SKM-1 treated with dmso at 0.1 percent for 144 hours (cell line): Measurements from ENCODE around the gene HCST.
"Not testable (repeated sequence)": the region's sequence is repeated elsewhere in the genome, so short reads cannot be mapped to it uniquely, and the experiment has no call there.

Source experiments
- DNase-seq: peaks from one replicate; lab custom pipeline; 2025; ENCODE audit not compliant: unreplicated experiment; lab: John Stamatoyannopoulos, UW

Gene HCST, protein sequence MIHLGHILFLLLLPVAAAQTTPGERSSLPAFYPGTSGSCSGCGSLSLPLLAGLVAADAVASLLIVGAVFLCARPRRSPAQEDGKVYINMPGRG

DNA sequence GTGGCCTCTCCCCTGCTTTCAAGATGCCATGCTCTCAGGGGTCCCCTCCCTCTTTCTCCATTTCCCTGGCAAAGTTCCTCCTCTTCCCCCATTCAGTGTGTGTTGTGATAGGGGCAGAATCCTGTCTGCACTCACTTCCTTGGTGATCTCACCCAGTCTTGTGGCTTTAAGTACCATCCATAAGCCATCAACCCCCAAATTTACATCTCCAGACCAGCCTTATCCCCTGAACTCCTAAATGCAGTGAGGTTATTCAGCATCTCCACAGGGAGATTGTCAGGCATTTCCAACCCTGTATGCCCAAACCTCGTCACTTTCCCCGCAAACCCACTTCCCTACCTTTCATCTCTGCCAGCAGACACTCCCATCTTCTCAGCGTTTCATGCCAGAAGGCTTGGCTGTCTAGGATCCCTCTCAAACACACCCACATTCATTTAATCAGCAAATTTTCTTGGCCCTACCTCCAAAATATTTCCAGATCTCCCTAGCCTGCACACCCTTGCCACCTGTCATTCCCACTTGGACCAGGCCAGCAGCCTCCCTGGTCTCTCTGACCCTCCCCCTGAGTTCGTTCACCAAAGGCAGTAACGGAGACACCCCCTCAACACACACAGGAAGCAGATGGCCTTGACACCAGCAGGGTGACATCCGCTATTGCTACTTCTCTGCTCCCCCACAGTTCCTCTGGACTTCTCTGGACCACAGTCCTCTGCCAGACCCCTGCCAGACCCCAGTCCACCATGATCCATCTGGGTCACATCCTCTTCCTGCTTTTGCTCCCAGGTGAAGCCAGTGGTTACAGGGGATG lies at the start of gene HCST:
TSS of gene HCST (plus strand) at position 676 of the 808 bp plus-strand sequence. CDS start at position 741, 65 bp downstream.
- DNase-seq = peak; percentile 47

DNA sequence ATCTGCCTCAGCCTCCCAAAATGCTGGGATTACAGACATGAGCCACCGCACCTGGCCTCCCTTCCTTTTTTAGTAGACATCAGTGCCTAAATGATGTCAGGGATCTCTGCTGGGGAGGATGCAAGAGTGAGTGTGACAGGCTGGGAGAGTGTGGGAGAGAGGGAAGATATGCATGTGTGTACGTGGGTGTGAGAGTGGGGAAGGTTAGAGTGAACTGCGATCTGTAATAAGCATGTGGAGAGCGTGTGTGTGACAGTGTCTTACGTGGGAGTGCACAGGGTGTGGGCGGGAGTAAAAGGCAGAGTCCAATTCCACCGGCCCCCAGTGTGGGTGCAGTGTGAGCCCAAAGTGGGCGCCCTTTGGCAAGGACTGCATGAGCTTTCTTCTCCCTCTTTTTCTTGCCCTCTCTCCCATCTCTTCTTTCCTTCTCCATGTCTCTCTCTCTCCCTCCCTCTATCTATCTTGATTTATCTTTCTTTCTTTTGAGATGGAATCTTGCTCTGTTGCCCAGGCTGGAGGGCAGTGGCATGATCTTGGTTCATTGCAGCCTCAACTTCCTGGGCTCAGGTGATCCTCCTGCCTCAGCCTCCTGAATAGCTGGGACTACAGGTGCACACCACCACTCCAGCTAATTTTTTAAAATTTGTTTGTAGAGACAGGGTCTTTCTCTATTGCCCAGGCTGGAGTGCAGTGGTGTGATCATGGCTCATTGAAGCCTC lies 49.1 kb upstream of the HCST start:
- DNase-seq = no peak

DNA sequence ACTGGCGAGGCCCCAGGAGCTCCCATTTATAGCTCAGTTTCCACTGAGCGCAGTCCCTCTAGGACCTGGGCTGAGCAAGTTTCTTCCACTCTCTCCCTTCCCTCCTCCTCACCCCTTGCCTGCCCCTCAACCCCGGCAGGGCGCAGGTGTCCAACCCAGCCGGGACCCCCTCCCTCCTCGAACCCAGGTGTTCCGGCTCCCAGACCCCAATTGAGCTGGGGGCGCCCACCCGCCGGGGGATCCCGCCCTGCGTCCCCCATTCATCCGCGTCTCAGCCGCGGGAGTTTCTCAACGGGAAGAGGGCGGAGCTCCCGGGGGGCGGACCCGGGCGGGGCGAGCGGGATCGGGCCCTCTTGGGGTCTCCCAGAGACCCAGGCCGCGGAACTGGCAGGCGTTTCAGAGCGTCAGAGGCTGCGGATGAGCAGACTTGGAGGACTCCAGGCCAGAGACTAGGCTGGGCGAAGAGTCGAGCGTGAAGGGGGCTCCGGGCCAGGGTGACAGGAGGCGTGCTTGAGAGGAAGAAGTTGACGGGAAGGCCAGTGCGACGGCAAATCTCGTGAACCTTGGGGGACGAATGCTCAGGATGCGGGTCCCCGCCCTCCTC lies 45.7 kb upstream of the HCST start, which contains the start of gene KIRREL2:
TSS of gene KIRREL2 (plus strand) at position 366 of the 604 bp plus-strand sequence. CDS start at position 575, 209 bp downstream.
- DNase-seq = no peak

DNA sequence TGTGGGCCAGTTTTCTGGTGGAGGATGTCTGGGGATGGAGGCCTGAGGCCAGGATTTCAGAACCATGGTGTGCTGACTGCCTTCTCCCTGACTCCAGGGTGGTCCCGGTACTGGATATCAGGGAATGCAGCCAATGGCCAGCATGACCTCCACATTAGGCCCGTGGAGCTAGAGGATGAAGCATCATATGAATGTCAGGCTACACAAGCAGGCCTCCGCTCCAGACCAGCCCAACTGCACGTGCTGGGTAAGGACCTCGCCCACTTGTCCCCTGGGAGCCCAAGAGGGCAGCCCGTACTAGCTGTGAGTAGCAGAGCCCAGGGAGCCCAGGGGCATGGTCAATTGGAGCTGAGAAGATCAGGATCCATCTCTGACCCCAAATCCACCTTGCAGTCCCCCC lies 44.0 kb upstream of the HCST start:
- DNase-seq = no peak

DNA sequence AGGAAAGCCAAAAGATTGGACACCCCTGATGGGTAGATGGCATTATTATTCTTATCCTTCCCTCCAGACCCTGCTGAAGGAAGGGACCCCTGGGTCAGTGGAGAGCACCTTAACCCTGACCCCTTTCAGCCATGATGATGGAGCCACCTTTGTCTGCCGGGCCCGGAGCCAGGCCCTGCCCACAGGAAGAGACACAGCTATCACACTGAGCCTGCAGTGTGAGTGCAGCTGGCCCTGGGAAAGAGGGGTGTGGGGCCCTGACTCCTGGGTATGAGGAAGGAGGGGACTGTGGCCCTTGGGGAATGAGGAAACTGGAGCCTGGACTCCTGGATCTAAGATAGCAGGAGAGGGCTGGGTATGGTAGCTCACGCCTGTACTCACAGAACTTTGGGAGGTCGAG lies 42.9 kb upstream of the HCST start:
- no peak for DNase-seq

DNA sequence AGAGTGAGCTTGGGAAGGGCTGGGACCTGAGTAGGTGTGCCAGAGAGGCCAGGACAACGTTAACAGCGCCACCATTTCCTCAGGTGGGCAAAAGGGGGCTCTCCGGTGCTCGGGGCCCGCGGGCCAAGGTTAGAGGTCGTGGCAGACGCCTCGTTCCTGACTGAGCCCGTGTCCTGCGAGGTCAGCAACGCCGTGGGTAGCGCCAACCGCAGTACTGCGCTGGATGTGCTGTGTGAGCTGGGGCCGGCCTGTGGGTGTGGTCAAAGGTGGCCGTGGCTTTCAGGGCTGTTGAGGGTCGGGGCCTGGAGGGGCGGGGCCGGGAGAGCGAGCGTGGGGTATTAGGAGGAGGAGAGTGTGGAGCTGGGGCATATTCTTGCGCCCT lies 41.9 kb upstream of the HCST start:
- no peak for DNase-seq

DNA sequence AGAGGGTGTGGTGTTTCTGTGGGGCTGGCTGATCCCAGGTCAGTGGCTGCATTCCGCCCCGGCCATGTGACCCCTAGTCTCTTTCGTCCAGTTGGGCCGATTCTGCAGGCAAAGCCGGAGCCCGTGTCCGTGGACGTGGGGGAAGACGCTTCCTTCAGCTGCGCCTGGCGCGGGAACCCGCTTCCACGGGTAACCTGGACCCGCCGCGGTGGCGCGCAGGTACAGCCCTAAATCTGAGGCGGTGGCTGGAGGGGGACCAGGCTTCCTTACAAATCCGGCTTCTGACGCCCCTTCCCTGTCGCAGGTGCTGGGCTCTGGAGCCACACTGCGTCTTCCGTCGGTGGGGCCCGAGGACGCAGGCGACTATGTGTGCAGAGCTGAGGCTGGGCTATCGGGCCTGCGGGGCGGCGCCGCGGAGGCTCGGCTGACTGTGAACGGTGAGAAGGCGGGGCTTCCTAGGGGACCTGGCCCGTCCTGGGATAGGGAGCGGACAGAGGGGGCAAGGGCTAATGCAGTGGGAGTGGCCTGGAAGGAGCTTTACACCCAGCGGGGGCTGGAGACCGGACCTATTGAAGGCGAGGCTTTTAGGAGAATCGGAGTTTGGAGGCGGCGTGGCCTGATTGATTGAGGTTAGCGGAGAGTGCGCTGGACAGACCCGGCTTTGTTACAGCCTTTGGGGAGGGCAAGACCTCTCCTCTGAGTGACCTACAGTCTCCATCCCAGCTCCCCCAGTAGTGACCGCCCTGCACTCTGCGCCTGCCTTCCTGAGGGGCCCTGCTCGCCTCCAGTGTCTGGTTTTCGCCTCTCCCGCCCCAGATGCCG lies 41.3 kb upstream of the HCST start:
- no peak for DNase-seq

DNA sequence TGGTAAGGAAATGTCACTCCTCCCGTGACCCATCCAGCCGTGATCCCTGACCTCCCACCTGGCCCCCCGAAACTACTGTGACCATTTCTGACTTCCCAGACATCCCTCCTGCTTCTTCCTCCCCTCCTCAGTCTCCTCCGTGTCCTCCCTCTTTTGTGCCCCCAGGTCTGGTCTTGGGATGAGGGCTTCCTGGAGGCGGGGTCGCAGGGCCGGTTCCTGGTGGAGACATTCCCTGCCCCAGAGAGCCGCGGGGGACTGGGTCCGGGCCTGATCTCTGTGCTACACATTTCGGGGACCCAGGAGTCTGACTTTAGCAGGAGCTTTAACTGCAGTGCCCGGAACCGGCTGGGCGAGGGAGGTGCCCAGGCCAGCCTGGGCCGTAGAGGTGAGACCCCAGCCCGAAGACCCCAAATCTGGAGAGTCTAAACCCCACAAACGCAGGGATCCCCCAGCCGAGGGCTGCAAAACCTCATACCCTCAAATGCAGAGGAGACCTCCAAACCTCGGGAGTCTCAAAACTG lies 40.6 kb upstream of the HCST start:
- DNase-seq = no peak

DNA sequence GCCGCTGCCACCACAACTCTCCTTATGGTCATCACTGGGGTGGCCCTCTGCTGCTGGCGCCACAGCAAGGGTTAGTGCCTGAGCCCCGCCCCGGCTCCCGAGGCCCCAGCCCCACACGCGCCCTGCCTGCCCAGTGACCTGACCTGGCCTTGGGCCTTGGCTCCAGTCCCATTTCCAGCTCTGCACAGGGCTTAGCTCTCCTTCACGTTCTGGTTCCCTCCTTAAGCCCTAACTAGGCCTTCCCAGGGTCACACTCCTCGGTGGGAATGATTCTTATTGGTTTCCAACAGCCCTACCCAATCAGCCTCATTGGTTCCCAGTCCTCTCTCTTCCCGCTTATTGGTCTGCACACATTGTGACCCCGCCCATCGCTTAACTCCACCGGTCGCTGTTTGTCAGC lies 39.8 kb upstream of the HCST start:
- DNase-seq = no peak

DNA sequence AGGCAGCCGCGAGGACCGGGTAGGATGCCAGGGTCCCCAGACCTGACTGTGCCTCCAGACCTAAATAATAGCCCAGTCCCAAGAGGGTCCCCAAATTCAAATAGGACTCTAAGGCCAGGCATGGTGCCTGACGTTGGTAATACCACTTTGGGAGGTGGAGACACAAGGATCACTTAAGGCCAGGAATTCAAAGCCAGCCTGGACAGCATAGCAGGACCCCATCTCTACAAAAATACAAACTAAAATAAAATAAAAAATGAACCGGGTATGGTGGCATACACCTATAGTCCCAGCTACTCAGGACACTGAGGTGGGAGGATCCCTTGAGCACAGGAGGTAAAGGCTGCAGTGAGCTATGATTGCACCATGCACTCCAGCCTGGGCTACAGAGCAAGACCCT lies 39.3 kb upstream of the HCST start:
- no peak for DNase-seq

DNA sequence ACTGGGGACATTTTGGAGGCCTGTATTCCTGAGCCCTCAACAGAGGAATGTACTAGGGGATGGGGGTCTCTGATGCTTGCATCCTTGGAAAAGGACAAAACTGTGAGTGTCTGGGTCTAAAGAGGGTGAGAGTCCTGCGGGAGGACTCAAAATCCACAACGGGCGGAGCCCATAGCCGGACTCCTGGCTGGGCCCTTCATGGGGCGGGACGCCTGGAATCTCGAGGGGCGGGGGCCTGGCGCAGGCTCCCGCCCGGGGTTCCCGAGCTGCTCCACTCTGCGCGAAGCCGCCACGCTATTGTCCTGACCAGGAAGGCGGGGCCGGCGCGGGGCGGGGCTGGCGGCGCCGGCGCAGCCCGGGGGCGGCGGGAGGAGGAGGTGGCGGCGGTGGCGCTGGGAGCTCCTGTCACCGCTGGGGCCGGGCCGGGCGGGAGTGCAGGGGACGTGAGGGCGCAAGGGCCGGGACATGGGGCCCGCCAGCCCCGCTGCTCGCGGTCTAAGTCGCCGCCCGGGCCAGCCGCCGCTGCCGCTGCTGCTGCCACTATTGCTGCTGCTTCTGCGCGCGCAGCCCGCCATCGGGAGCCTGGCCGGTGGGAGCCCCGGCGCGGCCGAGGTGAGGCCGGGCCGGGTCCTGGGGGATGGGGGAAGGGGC lies 34.0 kb upstream of the HCST start, which contains the start of gene APLP1:
TSS of gene APLP1 (plus strand) at position 403 of the 651 bp plus-strand sequence. CDS start at position 466, 63 bp downstream.
- DNase-seq = no peak

DNA sequence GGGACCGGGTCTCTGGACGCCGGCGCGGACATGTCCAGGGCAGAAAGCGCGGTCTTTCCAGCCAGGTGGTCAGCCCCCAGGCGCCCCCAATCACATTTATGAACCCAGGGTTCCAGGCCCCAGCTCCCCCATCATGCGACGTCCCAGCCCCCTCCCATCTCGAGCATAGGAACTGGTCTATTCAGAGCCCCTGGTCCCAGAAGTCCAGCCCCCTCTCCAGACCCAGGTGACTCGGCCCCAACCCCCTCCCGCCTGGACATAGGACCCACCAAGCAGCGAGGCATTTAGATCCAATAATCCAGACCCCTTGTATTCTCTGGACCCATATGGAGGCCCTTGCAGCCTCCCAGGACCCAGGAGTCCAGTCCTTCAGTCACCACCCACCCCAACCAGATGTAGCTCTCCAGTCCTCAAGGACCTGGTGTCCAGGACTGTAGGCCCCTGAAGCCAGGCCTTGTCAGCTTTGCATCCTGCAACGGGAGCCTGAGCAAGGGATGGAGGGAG lies 33.5 kb upstream of the HCST start:
- DNase-seq = no peak

DNA sequence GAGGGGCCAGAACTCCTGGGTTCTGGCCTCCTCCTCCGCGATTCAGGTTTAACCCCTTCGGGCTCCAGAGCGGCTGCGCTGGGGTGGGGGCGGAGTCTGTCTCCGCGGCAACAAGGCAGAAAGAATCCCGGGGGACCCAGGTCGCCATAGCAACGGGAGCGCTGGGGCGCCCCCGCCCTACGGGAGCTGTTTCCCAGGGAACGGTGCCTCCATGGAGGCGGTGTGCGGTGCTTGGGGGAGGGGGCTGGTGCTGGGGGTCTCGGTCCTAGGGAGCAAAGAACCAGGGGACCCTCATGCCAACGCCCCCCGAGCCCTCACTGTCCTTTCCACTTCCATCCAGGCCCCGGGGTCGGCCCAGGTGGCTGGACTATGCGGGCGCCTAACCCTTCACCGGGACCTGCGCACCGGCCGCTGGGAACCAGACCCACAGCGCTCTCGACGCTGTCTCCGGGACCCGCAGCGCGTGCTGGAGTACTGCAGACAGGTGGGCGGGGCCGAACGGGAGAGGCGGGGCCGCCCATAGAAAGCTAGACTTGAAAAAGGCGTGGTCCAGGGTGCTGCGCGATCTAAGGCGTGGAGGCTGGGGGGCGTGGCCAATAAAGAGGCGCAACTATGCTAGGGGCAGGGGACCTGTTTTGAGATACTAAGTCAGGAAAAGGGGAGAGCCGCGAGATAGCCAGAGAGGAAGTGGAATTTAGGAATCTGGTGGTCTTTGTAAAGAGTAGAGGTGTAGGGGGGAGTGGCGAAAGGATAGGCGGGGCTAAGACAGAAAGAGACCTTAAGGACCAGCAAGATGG lies 32.8 kb upstream of the HCST start:
- DNase-seq = peak; percentile 53

DNA sequence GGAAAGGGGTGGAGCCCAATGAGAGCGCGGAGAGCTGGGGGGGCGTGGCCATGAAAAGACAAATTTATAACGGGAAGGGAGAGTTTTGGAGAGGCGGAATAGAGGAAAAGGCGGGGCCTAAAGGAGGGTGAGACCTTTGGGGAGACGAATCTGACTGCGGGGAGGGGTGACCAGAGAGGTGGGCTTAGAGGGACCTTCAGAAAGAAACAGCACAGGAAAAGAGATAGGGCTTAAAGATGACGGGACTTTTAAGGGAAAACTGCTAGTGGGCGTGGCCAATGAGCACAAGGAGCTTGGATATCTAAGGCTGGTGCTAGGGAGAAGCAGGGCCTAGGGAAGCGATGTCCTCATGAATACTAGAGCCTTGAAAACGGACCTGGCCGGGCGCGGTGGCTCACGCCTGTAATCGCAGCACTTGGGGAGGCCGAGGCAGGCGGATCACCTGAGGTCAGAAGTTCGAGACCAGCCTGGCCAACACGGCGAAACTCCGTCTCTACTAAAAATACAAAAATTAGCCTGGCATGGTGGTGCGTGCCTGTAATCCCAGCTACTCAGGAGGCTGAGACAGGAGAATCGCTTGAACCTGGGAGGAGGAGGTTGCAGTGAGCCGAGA lies 32.1 kb upstream of the HCST start:
- DNase-seq = not testable (repeated sequence)

DNA sequence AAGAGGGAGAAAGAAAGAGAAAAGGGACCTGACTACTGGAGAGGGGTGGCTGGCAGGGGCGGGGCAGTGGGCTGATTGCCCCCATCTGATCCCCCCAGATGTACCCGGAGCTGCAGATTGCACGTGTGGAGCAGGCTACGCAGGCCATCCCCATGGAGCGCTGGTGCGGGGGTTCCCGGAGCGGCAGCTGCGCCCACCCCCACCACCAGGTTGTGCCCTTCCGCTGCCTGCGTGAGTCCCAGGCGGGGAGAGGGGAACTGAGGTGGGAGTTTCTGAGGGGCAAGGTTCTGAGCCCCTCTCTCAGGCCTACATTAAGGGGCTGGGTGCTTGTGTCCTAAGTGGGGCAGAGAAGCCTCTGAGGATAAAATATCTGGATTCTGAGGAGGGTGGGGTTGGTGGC lies 31.5 kb upstream of the HCST start:
- DNase-seq = no peak

DNA sequence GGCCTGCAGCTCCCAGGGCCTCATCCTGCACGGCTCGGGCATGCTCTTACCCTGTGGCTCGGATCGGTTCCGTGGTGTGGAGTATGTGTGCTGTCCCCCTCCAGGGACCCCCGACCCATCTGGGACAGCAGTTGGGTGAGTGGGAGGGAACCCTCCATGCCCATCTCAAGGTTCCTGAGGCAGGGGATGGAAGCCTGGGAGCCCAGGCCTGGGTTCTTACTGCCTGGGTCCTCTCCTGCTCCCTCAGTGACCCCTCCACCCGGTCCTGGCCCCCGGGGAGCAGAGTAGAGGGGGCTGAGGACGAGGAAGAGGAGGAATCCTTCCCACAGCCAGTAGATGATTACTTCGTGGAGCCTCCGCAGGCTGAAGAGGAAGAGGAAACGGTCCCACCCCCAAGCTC lies 30.7 kb upstream of the HCST start:
- no peak for DNase-seq

DNA sequence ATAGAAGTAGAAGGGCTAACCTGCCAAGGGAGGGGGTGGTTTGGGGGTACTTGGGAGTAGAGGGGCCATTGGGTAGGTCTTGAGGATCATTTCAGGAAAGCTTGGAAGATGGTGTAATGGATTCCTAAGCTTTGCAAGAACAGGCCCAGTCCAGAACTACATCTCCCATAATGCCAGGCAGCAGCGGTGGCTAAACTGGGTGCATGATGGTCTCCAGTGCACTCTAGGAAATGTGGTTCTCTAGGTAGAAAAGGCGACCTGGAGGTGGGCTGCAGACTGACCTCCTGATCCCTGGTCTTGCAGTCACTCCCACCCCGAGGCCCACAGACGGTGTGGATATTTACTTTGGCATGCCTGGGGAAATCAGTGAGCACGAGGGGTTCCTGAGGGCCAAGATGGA lies 30.1 kb upstream of the HCST start:
- DNase-seq = no peak

DNA sequence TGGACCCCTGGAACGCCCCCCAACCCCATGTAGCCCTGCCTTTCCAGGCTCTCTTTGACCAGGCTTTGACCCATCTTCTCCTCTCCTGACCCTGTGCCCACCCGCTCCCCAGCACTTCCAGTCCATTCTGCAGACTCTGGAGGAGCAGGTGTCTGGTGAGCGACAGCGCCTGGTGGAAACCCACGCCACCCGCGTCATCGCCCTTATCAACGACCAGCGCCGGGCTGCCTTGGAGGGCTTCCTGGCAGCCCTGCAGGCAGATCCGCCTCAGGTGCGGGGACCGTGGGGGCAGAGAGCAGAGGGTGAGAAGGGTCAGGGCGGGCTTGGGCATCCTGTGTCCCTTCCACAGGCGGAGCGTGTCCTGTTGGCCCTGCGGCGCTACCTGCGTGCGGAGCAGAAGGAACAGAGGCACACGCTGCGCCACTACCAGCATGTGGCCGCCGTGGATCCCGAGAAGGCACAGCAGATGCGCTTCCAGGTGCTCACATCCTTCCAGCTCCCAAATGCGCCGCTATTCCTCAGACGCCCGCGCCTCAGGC lies 27.9 kb upstream of the HCST start:
- no peak for DNase-seq
